Endometrium (tissue), 2 donors: ENCODE measurements around the gene GAL.

ENCODE experiments used
- FAIRE-seq: peaks from 2 replicates; lab custom pipeline; 2012; peaks lifted over from hg19 to GRCh38; lab: Jason Lieb, UNC
- donor health status: control.
- donor health status: control.

Gene GAL

GRCh38 chr11:68682531-68682961 is 1.8 kb upstream of the GAL start:
- FAIRE-seq = no peak

- no peak for FAIRE-seq
Measured at GRCh38 chr11:68683121-68683520, 1.2 kb upstream of the GAL start.

GRCh38 chr11:68683536-68684384 is 584 bp upstream of the GAL start:
- FAIRE-seq = no peak

GRCh38 chr11:68685656-68686380 is 1.5 kb downstream of the GAL start:
- FAIRE-seq = no peak

DNA sequence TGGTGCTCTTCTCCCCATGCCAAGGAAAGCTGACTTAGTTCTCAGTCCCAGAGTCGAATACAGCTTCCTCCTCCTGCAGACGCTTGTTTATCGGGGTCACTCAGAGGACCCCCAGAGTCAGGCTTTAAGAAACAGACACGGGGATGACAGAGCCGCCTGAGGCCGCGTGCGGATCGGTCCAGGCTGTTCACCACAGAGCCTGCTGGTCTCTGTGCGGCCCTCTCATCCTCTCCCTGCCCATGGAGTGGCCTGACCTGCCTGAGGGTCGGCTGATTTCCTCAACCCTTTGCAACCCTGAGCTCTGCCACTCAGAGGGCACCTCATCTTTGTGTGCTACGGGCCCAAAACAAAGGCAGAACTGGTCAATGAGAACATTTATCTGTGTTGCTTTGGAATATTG is 2.1 kb downstream of the GAL start:
- no peak for FAIRE-seq

DNA sequence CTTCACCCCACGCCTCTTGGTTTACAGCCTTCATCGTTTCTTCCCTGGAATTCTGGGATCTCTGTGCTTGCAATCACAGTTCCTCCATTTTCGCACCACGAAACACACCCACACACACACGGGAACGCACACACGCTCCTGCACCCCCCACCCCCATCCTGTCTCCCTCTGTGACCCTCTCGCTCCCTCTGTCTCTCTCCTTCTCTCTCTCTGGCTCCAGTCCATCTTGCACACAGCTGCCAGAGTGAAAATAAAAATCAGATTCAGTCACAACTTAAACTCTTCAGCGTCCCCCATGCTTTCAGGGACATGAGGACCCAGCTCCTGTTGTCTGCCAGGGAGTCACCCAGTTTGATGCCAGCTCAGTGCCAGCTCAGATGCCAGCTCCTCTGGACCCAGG is 3.0 kb downstream of the GAL start:
- no peak for FAIRE-seq

DNA sequence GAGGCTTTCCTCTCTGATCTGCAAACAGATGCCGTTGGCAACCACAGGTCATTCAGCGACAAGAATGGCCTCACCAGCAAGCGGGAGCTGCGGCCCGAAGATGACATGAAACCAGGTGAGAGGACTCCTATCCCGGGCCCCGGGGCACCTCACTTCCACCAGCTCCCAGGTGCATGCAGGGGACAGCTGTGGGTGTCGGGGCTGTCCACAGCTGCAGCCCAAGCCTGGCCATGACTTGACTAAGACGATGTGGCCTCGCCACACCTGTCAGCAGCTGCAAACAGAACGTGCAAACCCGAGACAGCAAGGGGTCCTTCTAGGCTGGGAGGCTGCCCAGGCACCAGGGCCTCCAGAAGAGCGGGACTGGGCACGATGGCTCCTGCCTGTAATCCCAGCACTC is 3.6 kb downstream of the GAL start:
- no peak for FAIRE-seq

DNA sequence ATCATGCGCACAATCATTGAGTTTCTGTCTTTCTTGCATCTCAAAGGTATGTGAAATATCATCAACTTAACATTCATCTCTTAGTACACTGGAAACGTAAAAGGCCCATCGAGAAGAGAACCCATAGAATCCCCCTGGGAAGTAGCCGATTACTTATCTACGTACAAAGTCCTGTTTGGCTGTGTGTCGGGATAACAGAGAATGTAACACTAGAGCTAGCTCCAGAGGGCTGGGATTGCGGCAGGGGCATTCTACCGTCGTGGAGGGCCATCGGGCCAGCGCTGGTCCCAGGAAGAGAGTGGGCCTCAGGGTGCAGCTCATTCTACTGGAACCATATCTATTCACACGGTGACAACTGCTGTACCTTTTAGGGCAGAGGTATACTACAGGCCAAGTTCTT is 4.5 kb downstream of the GAL start:
- FAIRE-seq = no peak

DNA sequence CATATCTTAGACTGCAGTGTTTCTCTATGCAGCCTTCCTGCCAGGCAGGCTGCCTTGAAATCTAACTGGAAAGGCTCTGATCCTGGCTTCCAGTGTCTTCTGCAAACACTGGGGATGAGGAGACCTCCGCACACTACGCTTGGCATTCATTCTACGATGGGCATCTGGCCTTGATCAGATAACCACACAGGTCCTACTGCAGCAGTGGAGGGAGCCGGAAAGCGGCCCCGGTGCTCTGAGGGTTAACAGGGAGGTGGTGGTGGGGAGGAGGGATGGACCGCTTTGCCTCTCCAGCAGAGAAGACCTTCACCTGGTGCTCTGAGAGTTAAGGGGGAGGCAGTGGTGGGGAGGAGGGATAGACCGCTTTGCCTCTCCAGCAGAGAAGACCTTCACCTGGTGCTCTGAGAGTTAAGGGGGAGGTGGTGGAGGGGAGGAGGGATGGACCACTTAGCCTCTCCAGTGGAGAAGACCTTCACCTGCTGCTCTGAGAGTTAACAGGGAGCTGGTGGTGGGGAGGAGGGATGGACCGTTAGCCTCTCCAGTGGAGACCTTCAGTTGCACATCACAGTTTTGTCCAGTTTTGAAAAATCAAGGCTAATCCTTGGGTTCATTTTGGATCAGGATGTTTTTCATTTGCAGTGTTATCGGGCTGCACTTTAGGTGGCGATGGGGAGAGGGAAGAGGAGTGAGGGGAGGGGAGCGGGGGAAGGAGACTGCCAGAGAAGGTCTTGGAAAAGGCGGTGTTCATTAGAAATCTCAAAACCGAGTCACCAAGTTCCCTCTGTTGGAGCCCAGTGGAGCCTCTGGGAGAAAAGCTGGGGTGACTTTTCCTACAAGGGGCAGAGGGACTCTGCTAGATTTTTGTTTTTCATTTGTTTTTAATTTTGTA is 5.6 kb downstream of the GAL start:
- FAIRE-seq = no peak

DNA sequence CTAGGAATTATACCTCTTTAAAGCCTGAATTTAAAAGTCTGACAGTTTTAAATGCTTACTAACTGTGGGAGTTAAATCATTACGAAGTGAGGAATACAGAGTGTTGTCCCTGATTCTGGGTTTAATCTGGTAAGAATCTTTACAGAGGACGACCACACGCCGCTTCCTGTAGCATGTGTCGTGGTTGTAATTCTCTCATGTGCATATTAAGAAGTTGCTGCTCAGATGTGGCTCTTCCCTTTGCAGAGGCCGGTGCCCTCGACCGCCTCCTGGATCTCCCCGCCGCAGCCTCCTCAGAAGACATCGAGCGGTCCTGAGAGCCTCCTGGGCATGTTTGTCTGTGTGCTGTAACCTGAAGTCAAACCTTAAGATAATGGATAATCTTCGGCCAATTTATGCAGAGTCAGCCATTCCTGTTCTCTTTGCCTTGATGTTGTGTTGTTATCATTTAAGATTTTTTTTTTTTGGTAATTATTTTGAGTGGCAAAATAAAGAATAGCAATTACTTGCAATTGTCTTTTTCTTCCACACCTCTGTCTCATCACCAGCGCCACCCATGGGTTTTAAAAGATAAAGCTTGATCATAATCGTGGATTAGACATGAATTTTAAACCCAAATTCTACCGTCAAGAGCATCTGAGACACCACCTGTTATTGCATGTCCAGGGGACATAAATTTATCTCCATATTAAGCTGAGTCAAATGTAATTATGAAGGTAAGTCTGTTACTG is 6.5 kb downstream of the GAL start:
- FAIRE-seq = no peak

DNA sequence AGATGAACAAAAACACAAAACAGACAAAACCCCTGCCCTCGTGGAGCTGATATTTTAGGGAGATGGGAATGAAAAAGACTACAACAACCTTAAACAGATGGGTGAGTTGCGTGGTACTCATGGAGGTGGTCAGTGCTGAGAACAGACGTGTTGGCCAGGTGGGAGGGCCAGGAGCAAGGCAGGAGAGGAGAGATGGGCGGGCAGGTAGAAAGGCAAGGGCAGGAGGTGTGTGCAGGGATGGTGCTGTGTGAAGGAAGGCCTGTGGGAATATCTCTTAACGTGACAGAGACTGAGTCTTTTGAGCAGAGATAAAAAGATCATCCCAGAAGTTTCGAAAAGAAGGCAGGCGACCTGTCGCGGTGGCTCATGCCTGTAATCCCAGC is 7.0 kb downstream of the GAL start:
- no peak for FAIRE-seq

DNA sequence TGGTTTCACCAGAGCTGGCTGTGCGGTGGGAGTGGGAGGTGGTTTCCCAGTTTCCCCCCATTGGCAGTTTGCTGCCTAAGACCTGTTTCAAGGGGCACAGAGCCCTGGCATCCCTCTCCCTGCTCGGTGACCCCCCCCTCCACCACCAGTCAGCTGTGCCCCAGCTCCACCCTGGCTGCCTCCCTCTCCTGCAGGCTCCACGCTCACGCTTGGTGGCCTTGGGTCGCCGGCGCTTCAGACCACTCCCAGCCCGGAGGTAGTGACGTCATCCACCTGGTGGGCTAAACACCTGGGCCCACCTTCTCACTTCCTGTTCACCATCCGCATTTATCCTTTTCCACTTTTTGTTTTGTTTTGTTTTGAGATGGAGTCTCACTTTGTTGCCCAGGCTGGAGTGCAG is 7.8 kb downstream of the GAL start:
- no peak for FAIRE-seq

GRCh38 chr11:68692871-68693483 is 8.6 kb downstream of the GAL start:
- no peak for FAIRE-seq

- no peak for FAIRE-seq
Measured at GRCh38 chr11:68693484-68693882, 9.1 kb downstream of the GAL start.

DNA sequence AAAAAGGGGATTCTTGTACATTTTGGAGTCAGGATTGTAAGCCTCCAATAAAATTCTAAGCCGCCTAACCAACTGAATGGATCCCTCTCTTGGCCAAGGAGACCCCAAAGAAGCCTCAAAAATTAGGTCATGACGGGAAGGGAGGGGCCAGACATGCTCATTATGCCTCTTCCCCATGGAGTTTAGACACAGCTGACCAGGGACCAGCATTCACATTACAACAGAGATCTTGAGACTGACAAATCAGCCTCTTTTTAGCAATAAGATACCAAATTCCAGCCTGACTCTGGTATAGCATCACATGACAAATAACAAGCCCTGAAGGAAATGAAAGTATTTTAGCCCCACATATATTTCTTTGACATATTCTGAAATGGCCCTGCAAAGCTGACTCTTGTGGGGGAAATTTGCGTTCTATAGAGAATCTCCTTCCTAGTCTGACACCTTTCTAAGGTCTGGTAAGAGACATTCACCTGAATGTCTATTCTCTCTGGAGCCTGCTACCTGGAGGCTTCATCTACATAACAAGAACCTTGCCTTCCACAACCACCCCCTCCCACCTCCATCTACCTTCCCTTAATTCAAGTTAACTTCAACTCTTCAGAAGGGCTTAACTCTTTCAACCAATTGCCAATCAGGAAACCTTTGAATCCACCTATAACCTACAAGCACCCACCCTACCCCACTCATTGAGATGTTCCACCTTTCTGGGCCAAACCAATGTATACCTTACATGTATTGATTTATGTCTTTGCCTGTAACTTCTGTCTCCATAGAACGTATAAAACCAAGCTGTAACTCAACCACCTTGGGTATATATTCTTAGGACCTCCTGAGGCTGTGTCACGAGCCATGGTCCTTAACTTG is 10.3 kb downstream of the GAL start:
- no peak for FAIRE-seq

DNA sequence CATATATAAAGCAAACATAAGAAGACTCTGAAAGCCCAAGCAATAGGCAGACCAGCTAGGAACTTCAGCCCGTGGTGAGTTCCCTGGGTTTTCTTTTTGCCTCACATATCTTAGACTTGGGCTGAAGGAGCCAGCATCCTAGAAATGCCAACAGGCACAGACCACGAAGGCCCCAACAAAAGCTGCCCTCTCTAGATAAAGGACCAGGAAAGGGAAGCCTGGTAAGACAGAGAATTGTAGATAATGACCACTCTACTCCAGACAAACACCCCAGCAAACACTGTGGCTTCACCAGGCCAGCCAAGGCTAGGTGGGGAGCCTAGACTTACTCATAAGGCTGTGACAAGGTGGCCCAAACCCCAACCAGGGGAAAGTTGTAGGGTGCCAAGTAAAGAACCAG is 11.2 kb downstream of the GAL start:
- FAIRE-seq = no peak

- FAIRE-seq = no peak
Measured at GRCh38 chr11:68698993-68699392, 14.6 kb downstream of the GAL start.

- no peak for FAIRE-seq
Measured at GRCh38 chr11:68704887-68705286, 20.5 kb downstream of the GAL start.

DNA sequence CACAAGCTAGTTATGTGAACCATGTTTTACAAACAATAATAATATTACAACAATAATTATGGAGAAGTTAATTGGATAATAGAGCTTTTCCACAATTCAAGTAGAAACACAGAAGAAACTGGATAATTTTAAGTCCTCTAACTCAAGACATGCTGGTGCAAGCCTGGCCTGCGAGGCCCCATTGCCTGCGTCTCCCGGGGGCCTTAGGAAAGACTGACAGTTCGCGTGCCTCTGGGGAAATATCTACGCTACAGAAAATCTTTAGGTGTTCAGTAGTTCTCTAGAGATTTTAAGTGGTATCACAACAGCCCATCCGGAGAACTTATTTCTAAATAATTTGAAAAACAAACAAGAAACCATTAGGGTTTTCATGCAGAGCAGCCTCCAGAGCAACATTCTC is 23.2 kb downstream of the GAL start:
- no peak for FAIRE-seq

DNA sequence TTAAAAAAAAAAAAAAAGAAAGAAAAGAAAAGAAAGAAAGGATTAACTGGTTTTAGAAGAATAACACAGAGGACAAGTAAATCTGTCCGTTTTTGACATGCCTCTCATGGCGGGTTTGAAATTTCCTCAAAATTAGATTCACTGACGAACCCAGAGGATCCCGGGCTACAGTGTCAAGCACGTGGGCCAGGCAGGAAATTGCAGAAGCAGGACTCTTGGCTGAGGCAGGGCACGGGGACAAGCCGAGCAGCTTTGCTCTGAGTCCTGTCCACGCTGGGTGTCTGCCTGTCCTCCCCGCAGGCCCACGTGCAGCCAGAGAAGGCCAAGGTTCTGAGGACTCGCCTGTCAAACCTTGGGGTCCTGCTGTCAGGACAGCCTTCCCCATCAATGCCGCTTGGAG is 24.7 kb downstream of the GAL start:
- FAIRE-seq = no peak

- no peak for FAIRE-seq
Measured at GRCh38 chr11:68710409-68710808, 26.1 kb downstream of the GAL start.
